ENCODE results near the gene RELB. TPM values are rescaled to one million over a fixed set of nuclear protein-coding genes. Genes with fewer than 3 reads are reported as not detected.

Gene RELB
- total RNA-seq, result 10 to 100 TPM; 17.1 to 42.4 TPM

- peak within 1 kb of the TSS; percentile 78 to 97 for H3K9ac ChIP-seq (ENCODE audit: low read depth in 2 of 2, low read length in 2 of 2)
- no peaks in the 10 kb centered on the region for H3K9me3 ChIP-seq
- intact Hi-C loops (cut with DNase I), result no loop called here
- H3K4me1 ChIP-seq, result peaks cover 7% of the 10 kb centered on the region
- peak within 1 kb of the TSS; percentile 98 for H3K27ac ChIP-seq
- DNase-seq, result peak; percentile 98
- no peak for TF ChIP-seq CTCF (IDR thresholded peaks at IDR 0.05)
- no peaks in the 10 kb centered on the region for H3K27me3 ChIP-seq
- H3K36me3 ChIP-seq, result no peaks in the 10 kb centered on the region
- H3K4me3 ChIP-seq, result peak within 1 kb of the TSS; percentile 80
These were observed at the start of gene RELB for GRCh38 chr19:45001087-45001739. Gene RELB, plus strand, starts transcription at chr19:45001464. Its CDS starts 116 bp downstream, at chr19:45001580.

- peaks cover 20% of the 10 kb centered on the region for H3K4me1 ChIP-seq
- H3K9me3 ChIP-seq, result no peaks in the 10 kb centered on the region
- no peaks in the 10 kb centered on the region for H3K36me3 ChIP-seq
- intact Hi-C loops (cut with DNase I), result no loop called here
- peak overlapping the region; percentile 60 to 94 for H3K9ac ChIP-seq (ENCODE audit: low read depth in 2 of 2, low read length in 2 of 2)
- H3K27ac ChIP-seq, result peak overlapping the region; percentile 95
- no peak for DNase-seq
- TF ChIP-seq CTCF (IDR thresholded peaks at IDR 0.05), result no peak
- H3K27me3 ChIP-seq, result no peaks in the 10 kb centered on the region
- H3K4me3 ChIP-seq, result peak overlapping the region; percentile 100
These were observed 47.0 kb upstream of the RELB start for GRCh38 chr19:44954278-44954648.

- intact Hi-C loops (cut with DNase I), result no loop called here
- TF ChIP-seq CTCF (IDR thresholded peaks at IDR 0.05), result no peak
These were observed 46.4 kb upstream of the RELB start, which contains the start of gene CLPTM1 for GRCh38 chr19:44954649-44955504. Gene CLPTM1, plus strand, starts transcription at chr19:44955380. Its CDS starts 16 bp downstream, at chr19:44955396.

GRCh38 chr19:44955505-44956439 is 45.5 kb upstream of the RELB start:
- no peak for DNase-seq
- H3K4me3 ChIP-seq, result peak overlapping the region; percentile 100
- intact Hi-C loops (cut with DNase I), result no loop called here
- H3K27me3 ChIP-seq, result no peaks in the 10 kb centered on the region
- TF ChIP-seq CTCF (IDR thresholded peaks at IDR 0.05), result no peak
- peaks cover 20% of the 10 kb centered on the region for H3K4me1 ChIP-seq
- H3K9ac ChIP-seq (ENCODE audit: low read depth in 2 of 2, low read length in 2 of 2), result peak overlapping the region; percentile 94 to 95
- H3K9me3 ChIP-seq, result no peaks in the 10 kb centered on the region
- no peaks in the 10 kb centered on the region for H3K36me3 ChIP-seq
- H3K27ac ChIP-seq, result peak overlapping the region; percentile 95

More at GRCh38 chr19:44954649-44955504, 46.4 kb upstream of the RELB start, which contains the start of gene CLPTM1:
- peak; percentile 97 for DNase-seq
- H3K27me3 ChIP-seq, result no peaks in the 10 kb centered on the region
- no peaks in the 10 kb centered on the region for H3K36me3 ChIP-seq
- no peaks in the 10 kb centered on the region for H3K9me3 ChIP-seq
- H3K27ac ChIP-seq, result peak within 1 kb of the TSS; percentile 95
- H3K4me1 ChIP-seq, result peaks cover 20% of the 10 kb centered on the region
- peak within 1 kb of the TSS; percentile 94 to 95 for H3K9ac ChIP-seq (ENCODE audit: low read depth in 2 of 2, low read length in 2 of 2)
- H3K4me3 ChIP-seq, result peak within 1 kb of the TSS; percentile 100

- Histone ChIP-seq H3K4me3 (no peak overlapping the region), H3K4me1 (peaks cover 20% of the 10 kb centered on the region), H3K9me3 (no peaks in the 10 kb centered on the region), H3K27ac (no peak overlapping the region), H3K36me3 (no peaks in the 10 kb centered on the region), H3K9ac (ENCODE audit: low read depth in 2 of 2, low read length in 2 of 2) (no peak overlapping the region), H3K27me3 (no peaks in the 10 kb centered on the region)
- intact Hi-C loops (cut with DNase I), result no loop called here
- no peak for TF ChIP-seq CTCF (IDR thresholded peaks at IDR 0.05)
- DNase-seq, result no peak
These were observed 43.7 kb upstream of the RELB start for GRCh38 chr19:44957526-44957925.

All from colonic mucosa (tissue), 4 donors.